GM19035 (cell line): ENCODE data around the gene DPH6.
"Not testable (repeated sequence)": the region's sequence is repeated elsewhere in the genome, so short reads cannot be mapped to it uniquely, and the experiment has no call there.

Experiments used
- ATAC-seq: cut with Tn5 transposase; IDR thresholded peaks from one replicate; pipeline ENCODE4 v1.9.1; 2021; ENCODE audit not compliant: unreplicated experiment

DPH6 gene, protein sequence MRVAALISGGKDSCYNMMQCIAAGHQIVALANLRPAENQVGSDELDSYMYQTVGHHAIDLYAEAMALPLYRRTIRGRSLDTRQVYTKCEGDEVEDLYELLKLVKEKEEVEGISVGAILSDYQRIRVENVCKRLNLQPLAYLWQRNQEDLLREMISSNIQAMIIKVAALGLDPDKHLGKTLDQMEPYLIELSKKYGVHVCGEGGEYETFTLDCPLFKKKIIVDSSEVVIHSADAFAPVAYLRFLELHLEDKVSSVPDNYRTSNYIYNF

GRCh38 chr15:35545824-35546510 is at the start of gene DPH6:
Gene DPH6, minus strand, starts transcription at chr15:35546165. Its CDS starts 24 bp downstream, at chr15:35546141.
- peak; percentile 91 for ATAC-seq

- ATAC-seq, result no peak
Observed at GRCh38 chr15:35595656-35596055, 49.7 kb upstream of the DPH6 start.

- ATAC-seq, result not testable (repeated sequence)
Observed at GRCh38 chr15:35591987-35592386, 46.0 kb upstream of the DPH6 start.

- ATAC-seq, result no peak
Observed at GRCh38 chr15:35583863-35584528, 38.0 kb upstream of the DPH6 start.

- no peak for ATAC-seq
Observed at GRCh38 chr15:35580606-35581005, 34.6 kb upstream of the DPH6 start.

GRCh38 chr15:35567392-35567791 is 21.4 kb upstream of the DPH6 start:
- no peak for ATAC-seq

DNA sequence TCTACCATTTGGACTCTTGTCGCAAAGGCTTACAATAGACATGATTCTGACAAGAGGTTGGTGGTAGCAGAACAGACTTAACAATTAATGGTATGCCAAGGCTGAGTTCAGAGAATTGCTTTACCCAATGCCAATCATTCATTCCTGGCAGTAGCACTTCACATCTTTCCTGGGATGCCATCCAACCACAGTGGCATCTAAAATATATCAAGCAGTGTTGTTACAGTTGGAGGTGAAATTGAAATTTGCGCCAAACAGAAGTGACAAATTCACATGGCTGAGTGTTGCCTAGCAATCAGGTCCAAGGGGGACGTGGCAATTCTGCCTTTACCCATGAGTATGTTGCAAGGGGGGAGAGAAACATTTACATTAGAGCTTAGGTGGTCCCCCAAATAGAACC is 21.0 kb upstream of the DPH6 start:
- ATAC-seq, result no peak

- no peak for ATAC-seq
Observed at GRCh38 chr15:35565901-35566300, 19.9 kb upstream of the DPH6 start.

- no peak for ATAC-seq
Observed at GRCh38 chr15:35562641-35563040, 16.7 kb upstream of the DPH6 start.

DNA sequence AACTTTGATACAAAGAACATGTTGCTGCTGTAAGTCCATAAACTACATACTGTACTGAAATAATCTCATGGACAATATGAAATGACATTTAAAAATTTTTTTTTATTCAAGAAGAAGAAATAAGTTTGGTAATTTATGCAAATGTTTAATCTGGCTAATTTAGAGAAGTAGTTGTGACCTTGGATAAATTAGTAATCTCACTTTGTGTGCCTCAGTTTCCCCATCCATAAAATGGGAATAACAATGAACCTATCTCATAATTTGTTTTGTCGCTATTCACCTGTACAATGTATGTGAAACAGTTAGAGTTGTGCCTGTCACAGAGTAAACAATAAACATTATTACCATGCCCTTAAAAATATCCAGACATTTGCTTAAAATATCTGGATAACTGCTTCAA is 15.3 kb upstream of the DPH6 start:
- ATAC-seq, result no peak

DNA sequence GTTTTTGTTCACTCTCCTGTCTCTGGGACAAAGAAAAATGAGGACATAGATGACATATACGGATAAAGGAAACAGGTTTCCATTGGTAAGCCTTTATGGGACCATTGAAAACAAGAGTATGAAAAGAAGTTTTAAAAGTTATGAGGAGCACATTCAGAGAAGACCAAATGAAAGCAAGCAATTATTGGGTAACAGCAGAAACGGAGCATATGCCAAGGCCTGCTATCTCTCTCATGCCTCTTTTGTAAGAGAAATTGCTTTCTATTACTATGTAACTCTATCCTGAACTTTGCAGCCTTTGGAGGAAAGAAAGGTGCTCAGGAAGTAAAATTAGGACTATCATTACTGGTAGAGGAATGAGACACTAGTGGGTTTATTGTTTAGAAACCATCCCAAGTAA is 14.9 kb upstream of the DPH6 start:
- no peak for ATAC-seq

GRCh38 chr15:35560258-35560657 is 14.3 kb upstream of the DPH6 start:
- ATAC-seq, result no peak

- ATAC-seq, result no peak
Observed at GRCh38 chr15:35559683-35560082, 13.7 kb upstream of the DPH6 start.

DNA sequence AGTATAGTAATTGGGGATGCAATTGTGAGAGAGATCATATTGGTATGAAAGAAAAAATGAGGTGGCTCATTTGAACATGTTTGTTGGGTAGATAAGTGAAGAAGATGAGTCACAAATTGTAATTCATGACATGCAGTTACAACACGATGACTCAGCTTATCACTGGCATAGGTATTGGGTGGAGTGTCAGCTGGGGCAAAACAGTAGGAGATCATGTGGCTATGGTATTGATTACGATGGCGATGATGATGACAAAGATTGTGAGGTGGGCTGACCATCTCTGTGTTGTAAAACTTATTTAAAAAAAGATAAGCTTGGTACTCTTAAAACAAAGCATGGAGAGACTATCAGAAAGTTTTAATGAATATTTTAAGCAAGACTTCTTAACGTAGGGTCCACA is 11.6 kb upstream of the DPH6 start:
- ATAC-seq, result no peak

GRCh38 chr15:35557012-35557411 is 11.0 kb upstream of the DPH6 start:
- no peak for ATAC-seq

GRCh38 chr15:35555244-35555643 is 9.3 kb upstream of the DPH6 start:
- ATAC-seq, result no peak

- no peak for ATAC-seq
Observed at GRCh38 chr15:35550957-35551356, 5.0 kb upstream of the DPH6 start.

DNA sequence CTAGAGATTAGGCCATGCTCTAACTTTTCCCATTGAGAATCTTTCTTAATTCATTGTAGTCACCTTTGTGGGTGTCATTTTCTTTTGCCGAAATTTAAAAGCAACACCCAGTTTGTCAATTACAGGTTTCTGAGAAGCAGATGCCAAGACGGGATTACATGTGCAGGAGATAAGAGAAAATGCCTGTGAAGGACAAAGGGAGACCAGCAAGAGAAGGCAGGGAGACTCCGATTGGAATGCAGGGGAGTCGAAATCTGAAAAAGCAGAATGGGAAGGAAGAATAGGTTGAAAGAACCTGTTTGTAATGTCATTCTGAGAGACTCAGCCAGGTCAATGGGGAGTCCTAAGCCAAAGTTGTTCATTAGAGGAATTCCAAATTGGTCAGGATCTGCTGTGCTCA is 3.6 kb upstream of the DPH6 start:
- no peak for ATAC-seq

- ATAC-seq, result no peak
Observed at GRCh38 chr15:35548435-35548834, 2.5 kb upstream of the DPH6 start.

- no peak for ATAC-seq
Observed at GRCh38 chr15:35547775-35548364, 1.9 kb upstream of the DPH6 start.

- no peak for ATAC-seq
Observed at GRCh38 chr15:35546511-35547381, 781 bp upstream of the DPH6 start.
